ENCODE measurements around the gene CUEDC1.

The CUEDC1 gene

GRCh38 chr17:57898487-57899311 is 56.5 kb downstream of the CUEDC1 start:
- no peak for DNase-seq (ENCODE audit: low read depth, low spot score)

GRCh38 chr17:57895382-57896060 is 59.7 kb downstream of the CUEDC1 start:
- no peak for DNase-seq (ENCODE audit: low read depth, low spot score)

- DNase-seq (ENCODE audit: low read depth, low spot score): no peak
These were observed 60.4 kb downstream of the CUEDC1 start for GRCh38 chr17:57894848-57895247.

- peak; percentile 75 for DNase-seq (ENCODE audit: low read depth, low spot score)
These were observed 62.2 kb downstream of the CUEDC1 start for GRCh38 chr17:57892820-57893595.

GRCh38 chr17:57892146-57892819 is 62.9 kb downstream of the CUEDC1 start:
- peak; percentile 78 for DNase-seq (ENCODE audit: low read depth, low spot score)

GRCh38 chr17:57890857-57891232 is 64.4 kb downstream of the CUEDC1 start:
- no peak for DNase-seq (ENCODE audit: low read depth, low spot score)

GRCh38 chr17:57889892-57890856 is 65.0 kb downstream of the CUEDC1 start:
- no peak for DNase-seq (ENCODE audit: low read depth, low spot score)

GRCh38 chr17:57889252-57889651 is 66.0 kb downstream of the CUEDC1 start:
- DNase-seq (ENCODE audit: low read depth, low spot score): no peak

GRCh38 chr17:57888311-57889216 is 66.6 kb downstream of the CUEDC1 start:
- DNase-seq (ENCODE audit: low read depth, low spot score): no peak

- no peak for DNase-seq (ENCODE audit: low read depth, low spot score)
These were observed 68.1 kb downstream of the CUEDC1 start for GRCh38 chr17:57887161-57887560.

- no peak for DNase-seq (ENCODE audit: low read depth, low spot score)
These were observed 69.2 kb downstream of the CUEDC1 start for GRCh38 chr17:57886020-57886419.

- DNase-seq (ENCODE audit: low read depth, low spot score): no peak
These were observed 69.9 kb downstream of the CUEDC1 start for GRCh38 chr17:57885148-57885915.

GRCh38 chr17:57881783-57882351 is 73.3 kb downstream of the CUEDC1 start:
- DNase-seq (ENCODE audit: low read depth, low spot score): no peak

GRCh38 chr17:57881143-57881542 is 74.1 kb downstream of the CUEDC1 start:
- DNase-seq (ENCODE audit: low read depth, low spot score): no peak

GRCh38 chr17:57880086-57880456 is 75.1 kb downstream of the CUEDC1 start:
- DNase-seq (ENCODE audit: low read depth, low spot score): no peak

- no peak for DNase-seq (ENCODE audit: low read depth, low spot score)
These were observed 75.7 kb downstream of the CUEDC1 start for GRCh38 chr17:57879437-57880085.

GRCh38 chr17:57877803-57878377 is 77.3 kb downstream of the CUEDC1 start:
- no peak for DNase-seq (ENCODE audit: low read depth, low spot score)

- DNase-seq (ENCODE audit: low read depth, low spot score): no peak
These were observed 78.4 kb downstream of the CUEDC1 start for GRCh38 chr17:57876866-57877237.

All from smooth muscle cell of the brain vasculature (primary cell).